Activated naive CD4-positive, alpha-beta T cell treated with anti-CD3 and anti-CD28 coated beads, Interleukin-2, amount 10 ng/mL, durations not matched to agents 7 days and 5 days (primary cell): Measurements from ENCODE around the gene LY6G5B.
A peak's percentile ranks its signal among the peaks of the same experiment; 100 is the strongest.

Experiments
- CTCF ChIA-PET: fragments of 350-600 bp; sonication (Branson Sonifier 250); formaldehyde crosslinking; loops from one replicate; lab custom pipeline; 2021; ENCODE audit warnings: antibody characterized with exemption; lab: Charles Lee
- DNase-seq: peaks from one replicate; pipeline ENCODE4 v3.0.0-alpha.2; 2020
- H3K27ac Mint-ChIP-seq: one replicate; pipeline ENCODE4 v1.8.0; 2021; ENCODE audit warnings: mild to moderate bottlenecking, moderate library complexity, mixed read lengths
- H3K27me3 Mint-ChIP-seq: one replicate; pipeline ENCODE4 v1.8.0; 2021; ENCODE audit warnings: mild to moderate bottlenecking, mixed read lengths
- H3K36me3 Mint-ChIP-seq: one replicate; pipeline ENCODE4 v1.8.0; 2021; ENCODE audit warnings: mixed read lengths
- H3K4me1 Mint-ChIP-seq: one replicate; pipeline ENCODE4 v1.8.0; 2021; ENCODE audit warnings: mixed read lengths
- H3K4me3 Mint-ChIP-seq: one replicate; pipeline ENCODE4 v1.8.0; 2021; ENCODE audit warnings: mild to moderate bottlenecking, moderate library complexity, mixed read lengths
- H3K9me3 Mint-ChIP-seq: one replicate; pipeline ENCODE4 v1.8.0; 2021; ENCODE audit warnings: mixed read lengths

The LY6G5B gene

GRCh38 chr6:31686483-31686882 is 16.7 kb downstream of the LY6G5B start:
- CTCF ChIA-PET: no interaction called here
- DNase-seq: no peak
- Mint-ChIP-seq H3K36me3 (peaks cover 41% of the 10 kb centered on the region), H3K4me3 (no peak overlapping the region), H3K27me3 (peaks cover 2% of the 10 kb centered on the region), H3K9me3 (no peaks in the 10 kb centered on the region), H3K4me1 (peaks cover 11% of the 10 kb centered on the region), H3K27ac (no peak overlapping the region)

DNA sequence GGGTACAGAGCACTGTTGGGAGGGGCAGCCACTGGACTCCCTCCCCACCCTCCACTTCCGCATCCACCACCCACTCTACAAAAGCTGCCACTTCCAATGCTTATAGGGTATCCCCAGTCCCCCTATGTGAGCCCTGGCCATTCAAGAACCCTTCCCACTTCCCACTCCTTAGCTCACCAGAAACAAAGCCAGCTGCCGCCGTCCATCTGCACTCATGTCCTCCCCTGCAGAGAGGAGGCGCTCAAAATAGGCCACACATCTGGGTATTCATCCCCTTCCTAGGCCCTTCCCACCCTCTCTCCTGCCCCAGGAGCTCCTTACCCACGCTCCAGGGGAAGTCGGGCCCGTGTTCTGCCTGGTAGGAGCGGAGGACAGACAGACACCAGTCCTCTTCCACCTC is 17.5 kb downstream of the LY6G5B start:
- no peak for DNase-seq
- CTCF ChIA-PET: interaction anchor here (0.9 kb wide), 1 partner anchor 104 kb away, joined by 3 read pairs; no protein-coding TSS in a partner anchor
- Mint-ChIP-seq H3K36me3 (peaks cover 41% of the 10 kb centered on the region), H3K27ac (no peak overlapping the region), H3K4me3 (no peak overlapping the region), H3K27me3 (no peaks in the 10 kb centered on the region), H3K9me3 (no peaks in the 10 kb centered on the region), H3K4me1 (peaks cover 7% of the 10 kb centered on the region)

DNA sequence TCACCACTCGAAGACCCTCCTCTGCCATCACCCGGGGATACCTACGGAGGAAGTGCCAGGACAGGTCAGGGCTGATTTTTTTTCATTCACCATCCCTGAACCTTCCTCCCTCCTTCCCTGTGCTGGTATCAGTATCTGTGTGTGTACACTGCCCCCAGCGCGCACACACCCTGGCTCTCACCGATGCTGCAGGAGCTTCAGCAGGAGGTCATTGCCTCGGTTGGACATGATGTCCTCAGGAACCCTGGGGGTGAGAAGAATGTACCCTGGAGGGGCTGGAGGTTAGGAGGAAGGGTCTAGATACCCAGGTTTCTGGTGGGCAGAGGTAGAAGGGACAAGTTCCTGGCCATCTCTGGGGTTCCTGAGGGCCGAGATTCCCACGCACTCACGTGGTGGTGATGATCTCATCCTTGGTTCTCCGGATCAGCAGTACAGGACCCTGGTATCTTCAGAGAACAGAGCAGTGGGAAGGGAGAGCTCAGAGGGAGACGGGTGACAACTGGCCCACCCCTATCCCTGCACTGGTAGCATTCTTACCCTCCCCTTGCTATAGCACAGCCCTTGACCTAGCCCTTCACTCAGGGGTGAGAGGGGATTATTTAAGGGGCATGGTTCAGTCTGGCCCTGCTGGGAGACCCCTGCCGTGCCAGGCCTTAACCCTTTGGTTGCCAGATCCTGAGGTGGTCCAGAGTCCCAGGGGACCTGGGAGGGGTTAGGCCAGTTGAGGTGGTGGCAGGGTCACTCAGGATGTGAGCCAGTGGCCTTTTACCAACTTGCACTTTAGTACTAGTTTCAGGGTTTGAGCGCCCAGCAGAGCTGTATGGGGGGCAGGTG is 18.3 kb downstream of the LY6G5B start:
- CTCF ChIA-PET: interaction anchor here (0.9 kb wide), 1 partner anchor 103 kb away, joined by 3 read pairs; no protein-coding TSS in a partner anchor
- H3K4me1 Mint-ChIP-seq: peaks cover 7% of the 10 kb centered on the region

DNA sequence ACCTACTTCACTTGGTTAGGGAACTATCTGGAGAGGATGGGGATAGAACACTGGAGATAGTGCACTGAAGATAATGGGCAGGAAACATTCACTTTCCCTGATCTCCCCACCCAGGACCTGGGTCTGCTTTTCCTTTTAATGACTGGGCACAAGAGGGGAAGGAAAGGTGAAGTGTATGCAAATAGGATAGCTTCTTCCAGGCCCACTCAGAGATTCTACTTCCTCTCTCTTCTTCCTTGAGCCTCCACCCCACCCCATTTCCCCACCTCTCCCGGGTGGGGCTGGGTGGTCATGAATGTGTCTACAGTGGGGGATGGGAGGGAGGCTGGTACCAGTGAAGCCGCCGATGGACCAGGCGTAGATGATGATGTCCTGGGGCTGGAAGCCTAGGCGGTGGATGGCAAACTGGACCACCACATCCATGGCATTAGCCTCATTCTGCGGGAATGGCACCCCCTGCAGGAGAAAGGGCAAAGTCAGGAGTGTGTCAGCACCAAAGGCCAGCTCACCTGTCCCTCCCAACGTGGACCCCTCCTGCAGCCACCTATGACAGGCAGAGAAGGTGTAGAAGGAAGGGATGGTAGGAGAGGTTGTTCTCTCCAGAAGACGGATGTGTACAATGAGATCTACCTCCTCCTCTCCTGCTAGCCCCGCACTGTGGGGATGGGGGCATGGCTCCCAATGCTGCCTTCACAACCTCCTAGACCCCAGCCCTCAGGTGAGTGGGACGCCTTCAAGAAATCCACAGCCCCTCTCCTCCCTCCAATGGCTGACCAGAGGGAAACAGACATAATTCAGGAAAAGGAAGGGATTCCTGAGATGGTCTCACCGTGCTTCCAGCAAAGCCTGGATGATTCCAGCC is 19.7 kb downstream of the LY6G5B start:
- no peak overlapping the region for H3K27ac Mint-ChIP-seq
- no peaks in the 10 kb centered on the region for H3K9me3 Mint-ChIP-seq
- H3K4me1 Mint-ChIP-seq: peaks cover 4% of the 10 kb centered on the region
- no peaks in the 10 kb centered on the region for H3K27me3 Mint-ChIP-seq
- CTCF ChIA-PET: interaction anchor here (0.9 to 2.2 kb wide), 2 partner anchors 81 to 199 kb away, joined by 4 to 8 read pairs; no protein-coding TSS in a partner anchor
- peaks cover 47% of the 10 kb centered on the region for H3K36me3 Mint-ChIP-seq
- peak; percentile 33 for DNase-seq
- H3K4me3 Mint-ChIP-seq: no peak overlapping the region

More for the DNA sequence above, 18.3 kb downstream of the LY6G5B start:
- Mint-ChIP-seq H3K36me3 (peaks cover 45% of the 10 kb centered on the region), H3K27ac (no peak overlapping the region), H3K27me3 (no peaks in the 10 kb centered on the region), H3K4me3 (no peak overlapping the region), H3K9me3 (no peaks in the 10 kb centered on the region)
- no peak for DNase-seq

DNA sequence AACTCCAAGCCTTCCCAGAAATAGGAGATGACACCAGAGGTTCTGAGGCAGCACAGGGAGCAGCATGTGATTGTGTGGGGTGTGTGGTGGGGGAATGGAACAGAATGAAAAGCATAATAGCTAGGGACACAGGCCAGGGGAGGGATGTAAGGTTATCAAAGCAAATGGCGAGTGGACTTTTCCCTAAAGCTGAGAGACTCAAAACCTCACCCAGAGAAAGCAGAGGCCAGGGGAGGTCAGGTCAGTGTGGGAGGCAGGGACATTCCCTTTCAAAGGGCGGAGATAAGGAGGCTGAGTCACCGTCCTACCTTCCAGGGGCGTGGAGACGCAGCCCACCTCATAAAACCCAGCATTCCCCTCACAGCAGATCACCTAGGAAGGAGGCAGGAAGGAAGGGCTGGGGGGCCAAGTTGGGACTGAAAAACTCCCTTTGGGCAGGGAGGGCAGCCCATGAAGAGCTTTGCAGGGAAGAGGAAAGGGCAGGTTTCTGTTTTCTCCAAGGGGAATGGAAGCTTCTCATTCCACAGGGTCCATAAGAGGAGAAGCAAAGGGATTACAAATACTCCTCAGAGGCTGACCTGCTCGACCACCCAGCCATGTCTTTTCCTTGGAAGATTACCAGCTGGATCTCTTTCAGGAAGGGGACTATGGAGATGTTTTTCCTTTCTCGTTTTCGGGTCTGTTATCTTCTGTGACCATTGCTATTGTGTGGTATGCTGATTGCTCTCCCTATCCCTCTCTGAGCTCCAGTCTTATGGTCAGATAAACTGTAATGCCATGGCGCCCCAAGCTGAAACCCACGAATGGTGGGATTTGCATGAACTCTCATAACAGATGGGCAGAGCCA is 20.7 kb downstream of the LY6G5B start:
- DNase-seq: no peak
- CTCF ChIA-PET: interaction anchor here (1.0 to 2.2 kb wide), 3 partner anchors 10 to 80 kb away, joined by 3 to 8 read pairs (median 3); no protein-coding TSS in a partner anchor
- Mint-ChIP-seq H3K27me3 (no peaks in the 10 kb centered on the region), H3K9me3 (no peaks in the 10 kb centered on the region), H3K4me1 (peaks cover 4% of the 10 kb centered on the region), H3K27ac (no peak overlapping the region), H3K36me3 (peaks cover 48% of the 10 kb centered on the region), H3K4me3 (no peak overlapping the region)

DNA sequence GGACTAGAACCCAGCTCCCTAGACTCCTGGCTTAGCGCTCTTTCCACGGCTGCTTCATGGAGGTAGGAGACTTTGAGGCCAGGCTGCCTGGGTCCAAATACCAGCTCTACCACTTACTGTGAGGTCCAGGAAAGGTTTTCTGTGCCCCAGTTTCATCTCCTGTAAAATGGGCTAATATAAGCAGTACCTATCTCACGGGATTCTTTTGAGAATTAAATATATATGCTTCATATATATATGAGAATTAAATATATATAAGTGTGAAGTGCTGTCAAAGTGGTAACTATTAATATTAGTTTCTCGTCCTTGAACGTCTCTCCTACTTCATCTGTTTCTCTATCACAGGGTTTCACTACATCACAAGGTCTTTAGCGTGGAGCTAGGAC is 21.3 kb downstream of the LY6G5B start:
- no peaks in the 10 kb centered on the region for H3K27me3 Mint-ChIP-seq
- H3K4me3 Mint-ChIP-seq: no peak overlapping the region
- H3K9me3 Mint-ChIP-seq: no peaks in the 10 kb centered on the region
- peaks cover 43% of the 10 kb centered on the region for H3K36me3 Mint-ChIP-seq
- CTCF ChIA-PET: interaction anchor here (1.0 to 2.2 kb wide), 3 partner anchors 11 to 79 kb away, joined by 3 to 8 read pairs (median 3); no protein-coding TSS in a partner anchor
- H3K4me1 Mint-ChIP-seq: peaks cover 4% of the 10 kb centered on the region
- no peak for DNase-seq
- no peak overlapping the region for H3K27ac Mint-ChIP-seq

DNA sequence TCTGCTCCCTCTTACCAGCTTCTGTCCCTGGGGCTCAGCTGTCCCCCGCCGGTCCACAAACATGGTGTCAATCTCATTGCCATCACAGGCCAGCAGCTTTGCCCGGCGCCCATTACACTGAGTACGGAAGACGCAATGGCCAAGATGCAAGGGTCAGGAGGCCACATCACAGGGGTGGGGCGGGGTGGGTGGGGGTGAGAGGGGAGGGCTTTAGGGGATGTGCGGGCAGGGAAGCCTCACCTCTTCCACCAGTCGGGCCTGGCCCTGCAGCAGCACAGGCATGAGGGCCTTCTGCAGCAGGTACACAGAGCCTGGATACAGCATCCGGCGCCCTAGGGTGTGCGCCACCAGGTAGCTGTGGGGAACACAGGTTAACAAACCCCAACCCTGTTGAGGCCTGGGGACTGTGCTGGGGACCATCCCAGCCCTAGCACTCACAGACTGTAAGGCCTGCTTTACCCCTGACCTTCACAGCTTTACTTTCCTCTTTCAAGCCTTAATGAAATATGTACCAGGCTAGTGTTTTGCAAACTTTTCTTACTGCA is 21.9 kb downstream of the LY6G5B start:
- H3K27me3 Mint-ChIP-seq: no peaks in the 10 kb centered on the region
- no peak overlapping the region for H3K27ac Mint-ChIP-seq
- DNase-seq: no peak
- CTCF ChIA-PET: interaction anchor here (1.7 kb wide), 1 partner anchor 12 kb away, joined by 3 read pairs; no protein-coding TSS in a partner anchor
- H3K36me3 Mint-ChIP-seq: peaks cover 41% of the 10 kb centered on the region
- no peak overlapping the region for H3K4me3 Mint-ChIP-seq
- H3K4me1 Mint-ChIP-seq: peaks cover 4% of the 10 kb centered on the region
- H3K9me3 Mint-ChIP-seq: no peaks in the 10 kb centered on the region

GRCh38 chr6:31692353-31692752 is 22.6 kb downstream of the LY6G5B start:
- Mint-ChIP-seq H3K27ac (no peak overlapping the region), H3K27me3 (no peaks in the 10 kb centered on the region), H3K4me3 (no peak overlapping the region), H3K36me3 (peaks cover 43% of the 10 kb centered on the region), H3K9me3 (no peaks in the 10 kb centered on the region), H3K4me1 (peaks cover 6% of the 10 kb centered on the region)
- CTCF ChIA-PET: no interaction called here
- DNase-seq: no peak

DNA sequence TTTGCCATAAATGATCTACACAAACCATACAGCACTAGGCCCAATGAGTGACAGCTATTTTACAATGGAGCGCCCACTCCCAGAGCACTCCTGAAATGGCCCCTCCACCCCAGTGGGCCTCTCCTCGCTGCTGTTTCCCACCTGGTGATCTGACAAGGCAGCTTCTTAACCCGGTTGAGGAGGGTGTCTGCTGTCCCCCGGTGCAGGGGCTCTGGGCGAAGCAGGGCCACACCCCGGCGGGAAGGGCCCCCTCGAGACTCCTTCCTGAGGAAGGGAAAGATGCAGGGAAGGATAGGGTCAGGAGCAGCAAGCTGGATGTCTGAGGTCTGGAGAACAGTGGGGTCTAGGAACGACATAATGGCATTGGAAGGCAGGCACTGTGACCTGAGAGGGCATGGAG is 23.1 kb downstream of the LY6G5B start:
- Mint-ChIP-seq H3K4me3 (no peak overlapping the region), H3K36me3 (peaks cover 43% of the 10 kb centered on the region), H3K27ac (no peak overlapping the region), H3K9me3 (no peaks in the 10 kb centered on the region), H3K27me3 (no peaks in the 10 kb centered on the region), H3K4me1 (peaks cover 11% of the 10 kb centered on the region)
- CTCF ChIA-PET: no interaction called here
- DNase-seq: no peak

- Mint-ChIP-seq H3K36me3 (peaks cover 44% of the 10 kb centered on the region), H3K4me3 (no peak overlapping the region), H3K27ac (no peak overlapping the region), H3K4me1 (peaks cover 13% of the 10 kb centered on the region), H3K9me3 (no peaks in the 10 kb centered on the region), H3K27me3 (no peaks in the 10 kb centered on the region)
- CTCF ChIA-PET: interaction anchor here (0.6 kb wide), 1 partner anchor 76 kb away, joined by 3 read pairs; no protein-coding TSS in a partner anchor
- DNase-seq: no peak
Observed at GRCh38 chr6:31693535-31693934, 23.8 kb downstream of the LY6G5B start.

- H3K4me3 Mint-ChIP-seq: no peak overlapping the region
- peaks cover 36% of the 10 kb centered on the region for H3K4me1 Mint-ChIP-seq
- H3K27ac Mint-ChIP-seq: peak overlapping the region; percentile 17
- H3K27me3 Mint-ChIP-seq: no peaks in the 10 kb centered on the region
- no peak for DNase-seq
- no peaks in the 10 kb centered on the region for H3K9me3 Mint-ChIP-seq
- CTCF ChIA-PET: no interaction called here
- H3K36me3 Mint-ChIP-seq: peaks cover 43% of the 10 kb centered on the region
Observed at GRCh38 chr6:31697555-31697954, 27.8 kb downstream of the LY6G5B start.

DNA sequence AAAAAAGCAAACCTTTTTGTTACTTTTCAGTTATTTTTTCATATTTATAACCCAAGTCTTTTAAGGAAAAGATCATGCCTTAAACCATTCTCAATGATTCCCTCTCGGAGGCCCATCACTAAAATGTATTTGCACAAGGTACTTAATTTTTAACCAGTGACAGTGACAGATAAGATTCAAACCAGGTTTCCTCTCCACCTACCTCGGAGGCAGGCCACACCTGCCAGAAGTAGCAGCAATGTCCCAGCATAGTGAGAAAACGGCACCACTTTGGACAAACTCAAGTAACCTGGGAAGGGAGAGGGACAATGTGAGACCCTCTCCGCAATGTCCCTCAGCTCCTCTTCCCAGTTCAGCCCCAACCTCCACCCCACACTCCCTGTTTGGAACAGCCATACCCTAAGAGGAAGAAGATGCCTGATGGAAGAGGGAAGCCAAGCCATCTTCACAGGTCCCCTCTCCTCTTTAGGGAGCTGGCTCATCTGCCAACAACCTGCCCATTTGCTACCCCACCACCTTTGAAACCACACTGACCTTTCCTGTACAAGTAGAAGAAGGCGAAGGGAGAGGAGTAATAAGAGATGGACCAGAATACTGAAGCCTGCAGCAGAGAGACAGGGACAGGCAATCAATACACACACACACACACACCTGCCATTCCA is 31.1 kb downstream of the LY6G5B start:
- Mint-ChIP-seq H3K36me3 (peaks cover 28% of the 10 kb centered on the region), H3K27ac (peak overlapping the region; percentile 22), H3K27me3 (no peaks in the 10 kb centered on the region), H3K4me1 (peaks cover 43% of the 10 kb centered on the region), H3K4me3 (peak overlapping the region; percentile 96), H3K9me3 (no peaks in the 10 kb centered on the region)
- CTCF ChIA-PET: no interaction called here
- no peak for DNase-seq
